Mucosa of descending colon (tissue), 3 donors: ENCODE measurements around the gene COL23A1. TPM values are rescaled to one million over a fixed set of nuclear protein-coding genes. Genes with fewer than 3 reads are reported as not detected.
A peak's percentile ranks its signal among the peaks of the same experiment; 100 is the strongest.

Experiments used
- ATAC-seq: fragments of 200-7000 bp; cut with Tn5 transposase; one replicate; pipeline ENCODE4 v1.9.1; 2020; ENCODE audit warnings: mild to moderate bottlenecking, moderate library complexity
- DNase-seq, 3 donors: peaks; one replicate each; pipeline ENCODE4 v3.0.0-alpha.2; 2020
- H3K36me3 ChIP-seq: fragments of 200-600 bp; one replicate; pipeline ENCODE4 v1.8.0; 2021; ENCODE audit warnings: low read depth, mild to moderate bottlenecking
- H3K4me1 ChIP-seq: fragments of 200-600 bp; one replicate; pipeline ENCODE4 v1.8.0; 2021; ENCODE audit warnings: low read depth, mild to moderate bottlenecking
- H3K4me3 ChIP-seq: fragments of 200-600 bp; one replicate; pipeline ENCODE4 v1.8.0; 2021; ENCODE audit warnings: mild to moderate bottlenecking
- H3K9me3 ChIP-seq: fragments of 200-600 bp; one replicate; pipeline ENCODE4 v1.8.0; 2021; ENCODE audit warnings: mild to moderate bottlenecking
- CTCF ChIP-seq: fragments of 200-600 bp; IDR thresholded peaks from one replicate; pipeline ENCODE4 v1.8.0; 2022; ENCODE audit warnings: antibody characterized with exemption, mild to moderate bottlenecking
- intact Hi-C, 2 donors: fragments of 100-400 bp; cut with DNase I in 1 of 2; cut with micrococcal nuclease in 1 of 2; formaldehyde crosslinking; loops; one replicate each; pipeline versions ENCODE4 v1.11.0 to v1.11.1; 2022; cut with DNase I, micrococcal nuclease
- total RNA-seq, 3 donors: library from RNA; stranded (reverse); fragmentation: NEBNext Ultra II Directional in 2 of 3; extraction: Animal tissue kit (Norgen Biotek cat#: 25700) in 2 of 3; gene quantifications; one replicate each; pipeline versions ENCODE4 v1.2.1 to v1.2.4, GENCODE V29; 2021 to 2023
- donor health status: DM: no; HTN: no; CAD: no; lungs with moderate emphysema.
- donor health status: DM: no; HTN: no; CAD: no.
- donor health status: DM: no; HTN: yes; CAD: no.

Gene COL23A1
- total RNA-seq, 3 donors from 2014 or later = 0.17 to 2.7 (median 0.43) TPM

- no peaks in the 10 kb centered on the region for H3K4me1 ChIP-seq
- no peaks in the 10 kb centered on the region for H3K36me3 ChIP-seq
- DNase-seq (no peak), ATAC-seq (no peak)
- no peak for TF ChIP-seq CTCF
- intact Hi-C loops = no loop called here
- H3K9me3 ChIP-seq = no peaks in the 10 kb centered on the region
- no peak overlapping the region for H3K4me3 ChIP-seq
These were observed 337.9 kb downstream of the COL23A1 start for GRCh38 chr5:178252258-178252657.

GRCh38 chr5:178250263-178250662, 339.9 kb downstream of the COL23A1 start:
- TF ChIP-seq CTCF = no peak
- H3K9me3 ChIP-seq = no peaks in the 10 kb centered on the region
- DNase-seq = no peak
- no peak overlapping the region for H3K4me3 ChIP-seq
- H3K36me3 ChIP-seq = no peaks in the 10 kb centered on the region
- ATAC-seq = no peak
- no peaks in the 10 kb centered on the region for H3K4me1 ChIP-seq
- intact Hi-C loops = no loop called here

DNA sequence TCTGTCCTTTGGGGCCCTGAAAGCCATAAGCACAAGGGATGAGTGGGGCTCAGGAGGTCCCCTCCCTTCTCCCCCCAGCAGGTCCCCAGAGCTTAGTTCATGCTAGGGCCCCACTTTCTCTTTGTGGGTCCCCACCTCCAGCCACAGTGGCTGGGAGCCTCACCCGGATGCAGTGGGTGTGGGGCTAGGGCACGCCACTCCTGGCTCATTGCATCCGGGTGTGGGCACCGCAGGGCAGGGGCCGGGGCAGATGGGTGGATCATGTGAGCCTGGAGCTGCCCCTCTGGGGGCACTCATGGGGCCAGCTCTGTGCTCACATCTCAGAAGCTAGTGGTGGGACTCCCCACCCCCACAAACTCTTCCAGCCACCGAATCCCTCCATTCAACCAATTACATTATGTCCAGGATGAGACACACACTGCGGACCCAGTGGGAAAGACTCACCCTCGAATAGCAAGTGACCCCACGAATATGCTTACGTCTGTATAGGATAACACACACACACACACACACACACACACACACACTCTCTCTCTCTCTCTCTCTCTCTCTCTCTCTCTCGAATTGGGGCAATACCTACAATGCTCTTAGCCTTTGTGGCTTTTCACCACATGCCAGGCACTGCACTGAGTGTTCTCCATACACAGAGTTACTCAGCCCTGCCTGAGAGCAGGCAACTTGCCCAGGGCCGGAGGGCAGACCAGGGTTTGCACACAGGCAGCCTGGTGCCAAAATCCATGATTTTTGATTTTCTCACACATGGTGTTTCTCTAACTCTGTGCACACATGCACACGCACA, 340.8 kb downstream of the COL23A1 start:
- ATAC-seq (peak; percentile 58), DNase-seq (no peak)
- intact Hi-C loops = no loop called here
- Histone ChIP-seq H3K9me3 (no peaks in the 10 kb centered on the region), H3K4me3 (no peak overlapping the region), H3K36me3 (no peaks in the 10 kb centered on the region), H3K4me1 (no peaks in the 10 kb centered on the region)
- TF ChIP-seq CTCF = no peak

DNA sequence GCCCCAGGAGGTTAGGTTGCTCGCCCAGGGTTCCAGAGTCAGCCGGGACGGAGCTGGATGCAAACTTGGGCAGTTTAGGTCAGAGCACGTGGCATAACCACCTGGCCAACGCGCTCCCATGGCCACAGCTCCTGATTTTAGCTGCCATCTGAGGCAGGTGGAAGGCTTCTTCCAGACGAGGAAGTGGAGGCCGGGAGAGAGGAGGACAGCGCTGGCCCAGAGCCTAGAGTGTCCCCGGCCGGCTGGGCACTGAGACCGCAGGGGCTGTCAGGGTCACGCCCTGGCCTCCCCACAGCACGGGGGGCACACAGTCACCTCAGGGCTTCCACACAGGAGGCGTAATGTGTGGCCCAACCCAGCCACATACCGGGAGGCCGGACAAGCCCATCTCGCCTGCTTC, 341.4 kb downstream of the COL23A1 start:
- no peak for TF ChIP-seq CTCF
- intact Hi-C loops = no loop called here
- Histone ChIP-seq H3K4me3 (no peak overlapping the region), H3K9me3 (no peaks in the 10 kb centered on the region), H3K36me3 (no peaks in the 10 kb centered on the region), H3K4me1 (no peaks in the 10 kb centered on the region)
- peak; percentile 6 for ATAC-seq
- DNase-seq = no peak

DNA sequence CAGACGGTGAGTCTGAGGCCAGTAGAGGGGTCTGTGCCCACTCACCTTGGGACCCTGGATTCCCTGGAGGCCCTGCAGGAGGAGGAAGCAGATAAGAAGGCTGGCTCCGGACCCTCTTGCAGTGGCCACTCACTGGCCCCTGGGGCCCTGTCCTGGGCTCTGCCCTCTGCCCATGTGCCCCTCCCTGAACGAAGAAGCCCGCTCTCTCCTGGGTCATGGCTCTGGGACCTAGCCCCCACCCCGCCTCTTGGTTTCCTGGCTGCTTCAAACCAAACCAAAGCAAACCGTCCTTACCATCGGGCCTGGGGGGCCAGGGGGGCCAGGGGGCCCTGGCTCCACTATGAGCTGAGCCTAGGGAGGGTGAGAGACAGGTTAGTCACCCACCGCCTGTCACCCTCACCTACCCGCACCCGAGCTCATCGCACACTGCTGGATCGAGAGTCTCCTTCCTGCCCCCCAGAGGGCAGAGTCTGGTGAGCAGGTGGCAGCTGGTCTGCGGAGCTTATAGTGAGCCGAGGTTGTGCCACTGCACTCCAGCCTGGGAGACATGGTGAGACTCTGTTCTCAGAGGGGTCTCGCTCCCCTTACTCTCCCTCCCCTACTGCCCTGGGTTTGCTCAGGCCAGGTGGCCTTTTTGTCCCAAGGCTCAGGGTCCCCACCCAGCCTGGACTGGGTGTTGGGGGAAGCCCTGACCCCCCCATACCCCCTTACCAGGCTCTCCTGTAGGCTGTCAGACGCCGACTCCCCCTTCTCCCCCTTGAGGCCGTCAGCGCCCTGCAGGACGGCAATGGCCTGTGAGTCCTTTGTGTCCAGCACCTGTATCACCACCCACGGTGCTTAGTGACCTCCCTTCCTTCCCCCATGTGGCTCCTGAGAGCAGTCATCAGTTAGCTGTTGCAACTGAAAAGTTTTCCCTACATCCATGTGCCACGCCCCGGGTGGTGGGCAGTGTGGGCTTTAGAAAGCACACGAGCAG, 342.4 kb downstream of the COL23A1 start:
- DNase-seq = peak in 1 of 3 donors; percentile 26
- ATAC-seq = no peak
- H3K9me3 ChIP-seq = no peaks in the 10 kb centered on the region
- no peaks in the 10 kb centered on the region for H3K4me1 ChIP-seq
- H3K4me3 ChIP-seq = no peak overlapping the region
- no peaks in the 10 kb centered on the region for H3K36me3 ChIP-seq
- no peak for TF ChIP-seq CTCF
- intact Hi-C loops = no loop called here
